Tibial nerve (tissue), 3 donors: Measurements from ENCODE around the gene SELP.

Source experiments
- POLR2A ChIP-seq, 2 donors: fragments of 450-650 bp; IDR thresholded peaks; one replicate each; pipeline ENCODE4 v1.6.1; 2017; ENCODE audit warnings: antibody characterized with exemption in 2 of 2, mild to moderate bottlenecking in 2 of 2, moderate library complexity in 2 of 2
- TF ChIP-seq, protein P1 (sequence below), 5 experiments: fragments of 200-600 bp in 3 of 5; fragments of 450-650 bp in 2 of 5; sonication (generic) in 3 of 5; IDR thresholded peaks; one replicate each; pipeline ENCODE4 v1.5.1; 2016 to 2019; ENCODE audit warnings: antibody characterized with exemption in 5 of 5, mild to moderate bottlenecking in 3 of 5, moderate library complexity in 2 of 5

DNA sequence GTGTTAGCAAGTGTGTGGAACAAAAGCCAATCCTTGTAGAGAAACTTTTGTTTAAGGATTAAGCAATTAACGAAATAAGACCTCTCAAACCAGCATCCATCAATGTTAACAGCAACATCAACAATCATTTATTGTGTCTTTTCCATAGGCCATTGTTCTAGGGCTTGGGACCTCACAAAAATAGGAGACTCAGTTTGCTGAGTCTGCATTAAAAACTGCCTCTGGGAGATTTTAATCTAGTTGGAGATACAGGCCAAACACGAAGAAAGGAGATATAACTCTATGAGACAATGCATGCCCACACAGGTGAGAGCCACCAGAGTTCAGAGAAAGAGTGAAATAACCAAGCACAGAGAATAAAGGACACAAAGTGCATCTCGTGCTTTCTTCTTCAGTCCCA, 14.4 kb upstream of the SELP start:
- TF ChIP-seq POLR2A (IDR thresholded peaks at IDR 0.05): no peak
- TF ChIP-seq, protein P1, sequence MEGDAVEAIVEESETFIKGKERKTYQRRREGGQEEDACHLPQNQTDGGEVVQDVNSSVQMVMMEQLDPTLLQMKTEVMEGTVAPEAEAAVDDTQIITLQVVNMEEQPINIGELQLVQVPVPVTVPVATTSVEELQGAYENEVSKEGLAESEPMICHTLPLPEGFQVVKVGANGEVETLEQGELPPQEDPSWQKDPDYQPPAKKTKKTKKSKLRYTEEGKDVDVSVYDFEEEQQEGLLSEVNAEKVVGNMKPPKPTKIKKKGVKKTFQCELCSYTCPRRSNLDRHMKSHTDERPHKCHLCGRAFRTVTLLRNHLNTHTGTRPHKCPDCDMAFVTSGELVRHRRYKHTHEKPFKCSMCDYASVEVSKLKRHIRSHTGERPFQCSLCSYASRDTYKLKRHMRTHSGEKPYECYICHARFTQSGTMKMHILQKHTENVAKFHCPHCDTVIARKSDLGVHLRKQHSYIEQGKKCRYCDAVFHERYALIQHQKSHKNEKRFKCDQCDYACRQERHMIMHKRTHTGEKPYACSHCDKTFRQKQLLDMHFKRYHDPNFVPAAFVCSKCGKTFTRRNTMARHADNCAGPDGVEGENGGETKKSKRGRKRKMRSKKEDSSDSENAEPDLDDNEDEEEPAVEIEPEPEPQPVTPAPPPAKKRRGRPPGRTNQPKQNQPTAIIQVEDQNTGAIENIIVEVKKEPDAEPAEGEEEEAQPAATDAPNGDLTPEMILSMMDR (IDR thresholded peaks at IDR 0.05): no peak
